8988T (cell line): ENCODE measurements around the gene MKS1.

Experiments used
- DNase-seq: peaks from one replicate; pipeline ENCODE4 v3.0.0; 2011

The MKS1 gene

GRCh38 chr17:58196610-58197009, 22.4 kb downstream of the MKS1 start:
- DNase-seq: no peak

DNA sequence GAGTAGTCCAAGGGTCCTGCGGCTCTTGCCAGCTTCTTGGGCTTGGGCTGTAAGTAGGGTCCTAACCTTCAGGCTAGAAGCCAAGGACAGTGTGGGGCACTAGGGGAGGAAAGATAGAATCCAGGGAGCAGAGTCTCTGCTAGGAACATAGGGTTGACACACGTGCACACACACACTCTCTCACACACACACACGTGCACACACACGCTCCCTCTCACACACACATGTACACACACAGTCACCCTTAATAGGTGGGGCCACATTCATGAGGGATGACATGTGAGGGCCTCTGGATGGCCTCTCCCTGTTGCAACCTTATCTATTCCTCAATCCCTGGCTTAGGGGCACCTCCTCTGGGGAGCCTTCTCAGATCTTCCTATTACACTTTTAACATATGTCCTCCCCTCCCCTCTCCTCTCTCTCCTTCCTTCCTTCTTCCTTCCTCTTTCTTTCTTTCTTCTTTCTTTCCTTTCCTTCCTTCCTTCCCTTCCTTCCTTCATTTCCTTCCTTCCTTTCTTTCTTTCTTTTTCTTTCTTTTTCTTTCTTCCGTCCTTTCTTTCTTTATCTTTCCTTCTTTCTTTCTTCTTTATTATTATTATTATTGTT, 23.4 kb downstream of the MKS1 start:
- DNase-seq: no peak

DNA sequence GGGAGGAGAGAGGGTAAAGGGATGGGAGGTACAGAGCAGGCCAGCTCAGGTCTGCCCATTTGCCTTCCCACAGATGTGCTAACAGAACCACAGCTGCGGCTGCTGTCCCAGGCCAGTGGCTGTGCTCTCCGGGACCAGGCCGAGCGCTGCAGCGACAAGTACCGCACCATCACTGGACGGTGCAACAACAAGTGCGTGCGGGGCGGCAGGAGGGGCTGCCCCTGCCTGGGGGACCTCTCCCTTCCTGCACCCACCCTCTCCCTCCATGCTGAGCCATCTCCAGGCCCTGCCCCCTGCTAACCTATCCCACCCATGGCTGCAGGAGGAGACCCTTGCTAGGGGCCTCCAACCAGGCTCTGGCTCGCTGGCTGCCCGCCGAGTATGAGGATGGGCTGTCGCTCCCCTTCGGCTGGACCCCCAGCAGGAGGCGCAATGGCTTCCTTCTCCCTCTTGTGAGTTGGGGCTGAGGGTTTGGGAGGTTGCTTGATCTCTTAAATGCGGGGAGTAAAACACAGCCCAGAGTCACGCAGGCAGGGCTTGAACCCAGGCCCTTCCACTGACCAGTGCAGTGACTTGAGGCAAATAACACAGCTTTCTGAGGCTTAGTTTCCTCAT, 25.3 kb downstream of the MKS1 start:
- DNase-seq: no peak

DNA sequence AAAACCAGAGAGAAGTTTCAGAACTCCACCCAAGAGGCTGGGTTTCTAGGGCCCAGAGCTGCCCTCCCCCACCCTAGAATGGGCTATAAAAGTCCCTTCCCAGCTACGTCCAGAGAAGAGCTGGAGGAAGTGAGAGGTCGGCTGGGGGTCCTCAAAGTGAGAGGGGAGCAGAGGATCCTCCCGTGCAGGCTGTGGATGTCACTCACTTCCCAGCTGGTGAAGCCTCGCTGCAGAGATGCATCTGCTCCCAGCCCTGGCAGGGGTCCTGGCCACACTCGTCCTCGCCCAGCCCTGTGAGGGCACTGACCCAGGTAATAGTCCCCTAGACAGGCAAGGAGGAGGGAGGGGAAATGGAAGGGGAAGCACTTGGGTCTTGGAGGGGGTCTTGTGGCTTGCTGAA, 26.4 kb downstream of the MKS1 start, which contains the start of gene EPX:
TSS of gene EPX (plus strand) at position 115 of the 400 bp plus-strand sequence. CDS start at position 236, 121 bp downstream.
- DNase-seq: no peak

DNA sequence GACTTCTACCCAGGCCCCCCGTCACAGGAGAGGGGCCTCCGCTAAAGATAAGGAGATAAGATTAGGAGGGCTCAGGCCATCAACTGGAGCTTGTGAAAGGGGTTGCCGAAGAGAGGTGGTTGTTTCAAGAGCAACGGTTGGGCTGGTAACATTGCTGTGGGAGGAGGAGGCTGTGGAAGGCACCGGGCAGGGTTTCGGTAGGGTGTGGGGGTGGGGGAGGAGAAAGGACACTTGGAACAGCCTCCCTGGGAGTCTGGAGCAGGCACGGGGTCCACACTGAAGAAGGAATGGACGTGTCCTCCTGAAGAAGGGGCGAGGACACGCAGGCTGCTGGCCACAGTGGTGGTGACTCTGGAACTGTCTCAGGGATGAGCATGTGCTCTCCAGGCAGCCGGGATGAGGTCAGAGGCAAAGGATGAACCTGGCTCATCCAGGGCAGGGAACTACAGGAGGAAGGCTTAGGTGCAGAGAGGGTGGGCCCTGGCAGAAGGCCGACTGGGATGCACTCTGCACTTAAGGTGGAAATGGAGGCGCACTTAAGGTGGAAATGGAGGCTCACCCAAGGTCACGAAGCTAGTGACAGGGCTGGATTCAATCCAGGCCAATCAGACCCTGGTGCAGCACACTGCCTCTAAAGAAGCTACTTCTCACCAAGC, 27.7 kb downstream of the MKS1 start:
- DNase-seq: no peak

- peak; percentile 42 for DNase-seq
These were observed 29.5 kb downstream of the MKS1 start for GRCh38 chr17:58189436-58190146.

- DNase-seq: no peak
These were observed 31.4 kb downstream of the MKS1 start for GRCh38 chr17:58187675-58188074.

GRCh38 chr17:58187063-58187462, 32.0 kb downstream of the MKS1 start:
- DNase-seq: no peak

- no peak for DNase-seq
These were observed 32.5 kb downstream of the MKS1 start for GRCh38 chr17:58186591-58186990.

GRCh38 chr17:58184986-58185761, 33.9 kb downstream of the MKS1 start:
- DNase-seq: no peak

GRCh38 chr17:58184308-58184985, 34.6 kb downstream of the MKS1 start:
- DNase-seq: no peak

DNA sequence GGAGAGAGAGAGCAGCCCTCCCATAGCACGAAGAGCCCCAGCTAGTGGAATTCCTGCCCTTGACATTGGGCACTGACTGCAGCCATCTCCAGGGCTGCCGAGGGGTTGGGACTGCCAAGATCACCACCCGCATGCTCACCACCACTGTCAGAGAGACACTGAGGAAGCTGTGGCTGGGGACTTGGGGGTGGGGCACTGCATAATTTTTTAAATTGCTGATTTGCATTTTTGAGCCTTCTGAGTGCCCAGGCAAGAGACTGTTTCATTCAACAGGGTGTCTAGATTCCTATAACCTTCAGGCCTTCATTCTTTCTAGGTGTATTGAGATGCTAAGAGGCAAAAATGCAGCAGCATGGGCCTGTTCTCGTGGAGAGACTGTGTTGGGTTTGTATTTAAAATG, 35.5 kb downstream of the MKS1 start:
- no peak for DNase-seq

- DNase-seq: no peak
These were observed 37.3 kb downstream of the MKS1 start for GRCh38 chr17:58181796-58182195.

GRCh38 chr17:58176200-58176599, 42.9 kb downstream of the MKS1 start:
- no peak for DNase-seq

- DNase-seq: no peak
These were observed 44.2 kb downstream of the MKS1 start for GRCh38 chr17:58174871-58175270.

DNA sequence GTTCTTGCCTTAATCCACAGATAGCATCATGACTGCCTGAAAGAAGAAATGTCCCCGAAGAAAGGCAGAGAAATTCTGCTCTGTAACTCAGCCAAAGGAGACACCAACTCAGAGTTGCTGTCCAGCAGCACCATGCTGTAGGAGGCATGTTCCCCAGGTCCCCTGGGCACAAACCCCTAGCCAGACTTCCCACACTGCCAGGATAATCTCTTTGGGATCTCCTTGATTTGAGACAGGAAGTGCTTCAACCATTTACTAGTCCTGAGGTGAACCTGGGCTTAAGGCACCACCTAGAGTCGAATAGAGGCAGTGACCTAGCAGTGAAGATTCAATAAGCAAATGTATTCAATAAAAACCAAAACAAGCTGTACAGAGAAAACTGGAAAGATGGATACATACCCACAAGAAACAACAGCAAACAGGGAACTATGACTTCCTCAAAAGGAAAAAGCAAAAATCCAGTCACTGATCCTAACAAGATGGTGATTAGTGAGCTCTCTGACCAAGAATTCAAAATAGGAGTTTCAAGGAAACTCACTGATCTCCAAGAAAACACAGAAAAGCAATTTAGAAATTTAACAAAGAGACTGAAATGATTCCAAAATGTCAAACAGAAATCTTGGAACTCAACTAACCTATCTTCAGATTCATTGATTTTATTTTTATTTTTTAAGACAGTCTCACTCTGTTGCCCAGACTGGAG, 46.5 kb downstream of the MKS1 start:
- no peak for DNase-seq

- DNase-seq: no peak
These were observed 48.4 kb downstream of the MKS1 start for GRCh38 chr17:58170622-58171021.

GRCh38 chr17:58166682-58167081, 52.4 kb downstream of the MKS1 start, which contains the start of gene OR4D2:
Gene OR4D2, plus strand, starts transcription at chr17:58166982. Its CDS starts 2,674 bp downstream, at chr17:58169656.
- no peak for DNase-seq

DNA sequence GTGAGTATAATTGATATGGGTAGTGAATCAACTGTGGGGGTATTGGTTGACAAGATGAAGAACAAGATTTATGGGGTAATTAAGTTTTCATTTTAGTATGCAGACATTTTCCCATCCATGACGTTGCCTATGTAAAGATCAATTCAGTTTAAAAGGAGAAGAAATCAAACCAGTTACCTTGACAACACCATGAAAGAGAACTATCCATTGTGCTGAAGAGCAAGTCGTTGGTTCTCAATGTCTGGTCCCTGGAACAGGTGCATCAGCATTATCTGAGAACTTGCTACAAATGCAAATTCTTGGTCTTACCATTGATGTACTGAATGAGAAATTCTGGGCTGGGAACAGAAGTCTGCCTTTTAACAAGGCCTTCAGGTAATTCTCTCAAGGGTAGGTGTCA, 53.1 kb downstream of the MKS1 start:
- DNase-seq: no peak

GRCh38 chr17:58161566-58161965, 57.5 kb downstream of the MKS1 start:
- DNase-seq: no peak

- DNase-seq: no peak
These were observed 60.9 kb downstream of the MKS1 start for GRCh38 chr17:58158181-58158580.
